GM19397 (cell line): ENCODE data around the gene LRRC25.

Experiments
- ATAC-seq: cut with Tn5 transposase; IDR thresholded peaks from one replicate; pipeline ENCODE4 v1.9.1; 2021; ENCODE audit warnings: mild to moderate bottlenecking, moderate library complexity; ENCODE audit not compliant: unreplicated experiment

Gene LRRC25

DNA sequence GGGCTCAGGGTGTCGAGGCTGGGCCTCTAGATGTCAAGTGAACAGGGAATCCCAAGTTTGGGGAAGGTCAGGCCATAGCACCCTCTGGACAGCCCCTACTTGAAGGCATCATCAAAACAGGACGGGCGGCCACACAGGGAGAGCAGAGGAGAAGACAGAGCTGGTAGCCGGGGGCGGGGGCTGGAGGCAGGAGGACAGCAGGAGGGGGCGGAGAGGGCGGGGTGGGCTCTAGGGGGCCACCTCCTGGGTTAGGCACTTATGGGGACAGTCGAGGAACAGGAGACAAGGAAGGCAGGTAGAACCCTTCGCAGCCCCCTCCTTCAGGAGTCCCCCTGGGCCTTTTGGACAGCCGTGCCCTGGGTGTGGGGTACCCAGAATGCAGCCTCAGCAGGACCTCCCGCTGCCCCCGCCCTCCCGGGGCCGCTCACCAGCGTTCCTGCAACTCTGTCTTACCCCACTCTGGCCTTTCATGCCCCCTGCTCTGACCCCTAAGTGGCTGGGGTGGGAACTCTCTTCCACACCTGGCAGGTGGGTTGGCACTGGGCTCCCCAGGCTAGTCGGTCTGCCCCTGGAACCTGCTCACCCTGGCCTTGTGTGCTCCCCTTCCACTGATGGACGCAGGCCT, 27.6 kb upstream of the LRRC25 start:
- ATAC-seq: no peak

DNA sequence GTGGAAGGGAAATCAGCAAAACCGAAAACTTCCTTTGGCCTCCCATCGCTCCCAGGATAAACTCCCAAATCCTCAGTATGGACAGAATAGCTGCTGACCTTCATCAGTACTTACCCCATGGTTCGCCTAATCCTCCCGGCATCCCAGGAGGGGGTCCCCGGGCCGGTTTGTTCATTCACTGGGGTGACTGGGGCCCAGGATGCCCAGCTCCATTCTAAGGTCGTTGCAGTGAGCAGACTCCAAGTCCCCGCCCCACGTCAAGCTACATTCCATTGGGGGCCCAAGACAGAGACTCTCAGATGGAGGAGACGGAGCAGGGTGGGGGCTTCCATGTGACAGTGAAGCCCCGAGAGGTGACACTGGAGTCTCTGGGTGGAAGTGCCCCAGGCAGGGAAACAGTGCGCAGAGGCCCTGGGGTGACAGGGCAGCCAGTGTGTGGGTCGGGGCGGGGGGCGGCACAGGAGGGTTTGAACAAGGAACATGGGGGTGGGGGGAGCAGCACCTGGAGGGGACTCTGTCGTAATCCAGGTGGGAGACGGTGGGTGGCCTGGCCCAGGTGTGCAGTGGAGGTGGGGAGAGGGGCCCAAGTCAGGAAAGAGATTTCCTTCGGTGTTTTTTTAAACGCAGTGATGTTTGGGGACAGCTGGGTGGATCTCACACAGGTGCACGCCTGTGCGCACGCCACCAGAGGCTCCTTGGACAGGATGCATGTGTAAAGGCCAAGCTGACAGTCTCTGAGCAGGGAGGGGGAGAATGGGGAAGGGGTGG, 26.9 kb upstream of the LRRC25 start:
- no peak for ATAC-seq

DNA sequence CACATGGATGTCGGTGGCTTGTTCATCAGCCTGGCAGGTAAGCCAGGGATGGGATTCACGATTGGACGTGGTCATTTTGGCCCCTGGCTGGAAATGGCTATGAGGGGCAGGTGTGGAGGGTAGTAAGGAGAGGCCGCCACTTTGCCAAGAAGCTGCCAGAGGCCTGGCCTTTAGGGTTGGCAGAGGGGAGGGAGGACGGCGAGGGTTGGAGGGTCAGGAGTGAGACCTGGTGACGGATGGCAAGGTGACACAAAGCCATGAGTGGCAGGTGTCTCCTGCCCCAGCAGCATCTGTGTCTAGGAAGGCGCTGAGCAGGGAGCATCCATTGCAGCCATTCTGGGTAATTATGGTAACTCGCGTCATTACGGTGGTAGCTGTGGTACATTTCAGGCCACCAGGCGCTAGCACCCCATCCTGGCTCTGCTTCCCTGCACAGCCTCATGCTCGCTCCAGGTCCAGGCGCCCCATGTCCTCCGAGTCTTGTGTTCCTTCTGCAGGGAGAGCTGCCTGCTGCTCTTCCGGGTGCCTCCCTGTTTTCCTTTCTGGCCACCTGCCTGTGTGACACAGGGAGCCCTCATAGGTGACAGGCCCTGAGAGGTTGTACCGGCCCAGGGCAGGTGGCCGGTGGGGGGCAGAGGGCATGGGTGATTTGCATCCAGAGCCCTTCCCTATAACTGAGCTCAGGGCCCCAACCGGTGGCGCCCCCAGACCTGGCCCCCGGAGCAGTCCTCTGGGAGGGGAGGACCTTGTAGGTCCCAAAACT, 26.0 kb upstream of the LRRC25 start:
- ATAC-seq: no peak

DNA sequence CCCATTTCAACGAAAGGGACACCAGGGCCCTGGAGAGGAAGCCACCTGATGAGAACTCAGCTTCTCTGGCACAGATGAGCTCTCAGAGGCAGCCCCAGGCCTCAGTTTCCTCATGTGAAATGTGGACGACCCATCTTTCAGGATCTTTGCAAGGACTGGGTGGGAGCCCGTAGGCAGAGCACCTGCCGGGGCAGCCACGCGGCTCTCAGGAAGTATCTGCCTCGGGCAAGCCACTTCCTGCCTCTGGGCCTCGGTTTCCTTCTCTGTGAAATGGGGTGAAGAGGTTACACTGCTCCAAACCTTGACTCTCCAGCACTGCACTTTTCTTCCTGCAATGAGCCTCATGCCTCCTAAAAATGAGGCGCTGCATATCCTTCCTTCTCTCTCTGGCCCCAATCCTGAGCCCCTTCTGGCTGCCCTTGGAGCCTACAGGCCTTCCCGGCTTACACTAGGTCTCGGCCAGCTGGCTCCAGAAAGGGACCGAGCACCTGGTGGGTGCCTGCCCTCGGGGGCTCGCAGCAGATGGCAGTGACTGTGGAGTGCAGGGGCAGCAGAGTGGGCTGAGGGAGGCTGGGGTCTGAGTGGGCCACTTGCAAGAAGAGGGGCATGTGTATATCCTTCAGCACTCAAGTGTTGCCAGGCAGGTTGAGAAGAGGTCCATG, 25.2 kb upstream of the LRRC25 start:
- ATAC-seq: no peak

DNA sequence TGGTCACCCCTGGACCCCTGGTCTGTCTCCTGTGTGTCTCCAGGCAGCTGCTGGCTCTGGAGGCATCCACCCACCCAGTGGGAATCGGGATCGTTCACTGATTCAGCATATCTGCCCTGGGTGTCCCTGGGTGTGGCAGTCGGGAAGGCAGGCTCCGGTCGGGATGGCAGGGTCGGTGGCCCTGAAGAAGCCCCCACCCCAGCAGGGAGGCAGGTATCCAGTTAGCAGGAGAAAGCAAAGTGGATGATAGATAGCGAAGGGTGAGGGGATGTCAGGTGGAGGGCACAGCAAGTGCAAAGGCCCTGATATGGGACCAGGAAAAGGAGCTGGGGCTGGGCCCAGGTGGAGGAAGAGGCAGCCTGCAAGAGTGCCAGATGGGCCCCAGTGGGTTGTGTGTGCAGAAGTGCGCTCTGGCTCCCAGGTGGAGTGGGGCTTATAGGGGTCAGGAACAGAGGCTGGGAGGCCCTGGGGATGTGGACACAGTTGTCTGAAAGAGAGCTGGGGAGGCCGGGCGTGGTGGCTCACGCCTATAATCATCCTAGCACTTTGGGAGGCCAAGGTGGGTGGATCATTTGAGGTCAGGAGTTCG, 24.0 kb upstream of the LRRC25 start:
- ATAC-seq: no peak

DNA sequence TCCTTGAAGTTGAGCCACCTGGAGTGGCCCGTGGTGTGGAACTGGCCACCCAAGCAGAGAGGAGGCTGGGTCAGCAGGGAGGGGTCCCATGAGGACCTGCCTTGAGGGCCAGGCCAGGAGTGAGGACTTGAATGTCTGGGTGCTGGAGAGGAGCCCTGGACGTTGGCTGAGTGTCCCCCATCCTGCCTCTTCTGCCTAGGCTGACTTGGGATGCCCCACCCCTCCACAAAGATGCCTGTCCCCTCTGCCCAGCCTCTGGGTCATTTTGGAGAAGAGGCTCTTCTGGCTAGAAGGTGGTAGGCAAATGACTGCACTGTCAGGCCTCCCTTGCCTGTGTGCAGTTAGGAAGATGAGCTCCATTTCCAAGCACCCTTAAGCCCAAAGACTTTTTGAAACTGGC, 23.5 kb upstream of the LRRC25 start:
- no peak for ATAC-seq

DNA sequence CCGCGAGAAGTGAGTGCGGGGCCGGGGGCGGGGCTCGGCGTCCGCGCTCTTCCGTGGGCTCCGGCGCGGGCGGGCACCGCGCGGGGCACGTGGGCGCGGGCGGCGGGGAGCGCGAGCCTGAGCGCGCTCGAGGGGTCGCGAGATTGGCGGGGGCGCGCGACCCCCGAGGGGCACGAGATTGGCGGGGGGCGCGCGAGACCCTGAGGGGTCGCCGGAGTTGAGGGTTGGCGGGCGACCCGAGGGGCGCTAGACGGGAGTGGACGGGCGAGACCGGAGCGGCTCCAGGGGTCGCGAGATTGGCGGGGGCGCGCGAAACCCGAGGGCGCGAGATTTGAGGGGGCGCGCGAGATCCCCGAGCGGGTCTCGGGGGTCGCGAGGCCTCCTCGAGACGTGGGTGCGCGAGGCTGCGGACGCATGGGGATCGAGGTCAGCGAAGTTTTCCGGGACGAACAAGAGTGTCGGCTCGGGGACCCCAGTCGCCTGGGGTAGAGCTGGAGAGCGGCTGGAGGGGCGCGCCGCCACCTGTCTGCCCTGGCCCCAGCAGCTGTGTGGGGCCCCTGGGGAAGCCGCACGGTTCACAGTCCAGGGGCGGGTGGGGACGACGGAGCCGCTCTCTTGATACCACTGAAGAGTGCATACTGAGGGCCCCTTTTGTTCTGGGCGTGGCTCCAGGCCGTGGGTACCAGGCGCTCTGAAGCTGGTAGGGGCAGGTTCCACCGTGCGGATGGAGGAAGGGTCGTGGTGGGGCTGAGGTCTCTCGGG, 22.5 kb upstream of the LRRC25 start:
- ATAC-seq: no peak

DNA sequence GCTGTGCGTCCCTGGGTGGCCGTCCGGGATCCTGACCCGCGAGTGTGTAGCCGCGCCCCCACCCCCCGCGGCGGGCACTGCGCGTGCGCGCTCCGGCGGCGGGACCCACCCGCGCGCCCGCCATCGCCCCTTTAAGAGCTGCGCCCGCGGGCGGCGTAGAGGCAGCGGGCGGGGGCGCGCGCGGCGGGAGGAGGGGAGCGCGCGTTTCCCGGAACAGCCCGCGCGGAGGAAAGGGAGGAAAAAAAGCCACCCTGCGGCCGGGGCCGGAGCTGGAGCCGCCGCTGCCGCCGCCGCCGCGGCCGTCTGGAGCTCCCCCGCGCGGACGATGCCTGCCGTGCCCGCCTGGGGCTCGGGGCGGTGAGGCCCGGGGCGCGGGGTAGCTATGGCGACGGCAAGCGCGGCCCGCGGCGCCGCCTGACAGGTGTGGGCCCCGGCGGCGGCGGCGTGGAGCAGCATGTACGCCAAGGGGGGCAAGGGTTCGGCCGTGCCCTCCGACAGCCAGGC, 21.8 kb upstream of the LRRC25 start, which contains the start of gene SSBP4:
SSBP4 (plus strand) TSS at position 204 of the 504 bp plus-strand sequence; CDS start at position 455, 251 bp downstream.
- peak; percentile 39 for ATAC-seq

DNA sequence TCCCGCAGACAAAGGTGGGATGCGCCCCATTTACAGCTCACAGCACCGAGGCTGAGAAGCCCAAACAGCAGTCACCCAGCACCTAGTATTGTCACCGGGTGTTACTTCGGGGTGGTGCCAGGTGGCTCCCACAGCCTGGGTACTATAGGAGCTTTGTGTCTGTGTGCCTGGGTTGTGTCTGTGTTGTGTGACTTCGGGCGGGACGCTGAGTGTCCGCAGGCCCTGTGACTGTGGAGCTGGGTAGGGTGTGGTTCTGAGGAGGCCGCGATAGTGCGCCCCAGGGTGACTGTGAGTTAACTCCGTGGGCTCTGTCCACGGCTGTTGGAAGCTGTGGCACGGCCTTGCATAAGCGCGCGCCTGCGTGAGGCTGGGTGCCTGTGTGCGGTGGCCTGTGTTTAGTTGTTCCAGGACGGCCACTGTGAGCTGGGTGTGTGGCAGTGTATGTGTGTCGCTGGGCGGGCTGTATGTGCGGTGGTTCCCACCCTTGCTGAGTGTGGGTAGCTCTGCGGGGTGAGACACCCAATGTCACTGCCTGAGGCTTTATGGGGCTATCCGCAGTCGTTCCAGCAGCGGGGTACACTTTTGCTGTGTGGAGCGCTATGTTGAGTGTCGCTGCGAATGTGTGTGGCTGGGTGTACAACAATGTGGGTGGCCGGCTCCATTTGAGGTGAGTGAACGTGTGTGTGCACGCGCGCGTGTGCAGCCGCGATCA, 21.2 kb upstream of the LRRC25 start:
- no peak for ATAC-seq

DNA sequence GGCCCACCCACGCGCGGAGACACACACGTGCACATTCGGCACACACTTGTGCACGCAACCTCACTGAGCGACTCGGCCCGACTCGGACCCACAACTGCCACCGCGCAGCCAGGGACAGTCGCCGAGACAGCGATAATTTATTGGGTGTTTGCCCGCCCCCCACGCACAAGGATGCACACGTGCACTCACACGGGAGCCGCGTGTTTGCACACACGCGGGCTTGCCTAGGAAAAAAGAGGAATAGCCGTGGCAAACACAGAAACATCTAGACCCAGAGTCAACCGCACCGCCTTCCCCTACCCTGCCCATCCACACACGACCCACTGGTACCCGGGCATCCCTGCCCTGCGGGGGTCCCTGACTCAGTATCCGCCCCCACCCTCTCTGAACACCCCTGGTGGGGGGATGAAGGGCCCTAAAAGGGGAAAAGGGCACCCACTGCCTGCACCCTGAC, 20.6 kb upstream of the LRRC25 start:
- ATAC-seq: no peak

DNA sequence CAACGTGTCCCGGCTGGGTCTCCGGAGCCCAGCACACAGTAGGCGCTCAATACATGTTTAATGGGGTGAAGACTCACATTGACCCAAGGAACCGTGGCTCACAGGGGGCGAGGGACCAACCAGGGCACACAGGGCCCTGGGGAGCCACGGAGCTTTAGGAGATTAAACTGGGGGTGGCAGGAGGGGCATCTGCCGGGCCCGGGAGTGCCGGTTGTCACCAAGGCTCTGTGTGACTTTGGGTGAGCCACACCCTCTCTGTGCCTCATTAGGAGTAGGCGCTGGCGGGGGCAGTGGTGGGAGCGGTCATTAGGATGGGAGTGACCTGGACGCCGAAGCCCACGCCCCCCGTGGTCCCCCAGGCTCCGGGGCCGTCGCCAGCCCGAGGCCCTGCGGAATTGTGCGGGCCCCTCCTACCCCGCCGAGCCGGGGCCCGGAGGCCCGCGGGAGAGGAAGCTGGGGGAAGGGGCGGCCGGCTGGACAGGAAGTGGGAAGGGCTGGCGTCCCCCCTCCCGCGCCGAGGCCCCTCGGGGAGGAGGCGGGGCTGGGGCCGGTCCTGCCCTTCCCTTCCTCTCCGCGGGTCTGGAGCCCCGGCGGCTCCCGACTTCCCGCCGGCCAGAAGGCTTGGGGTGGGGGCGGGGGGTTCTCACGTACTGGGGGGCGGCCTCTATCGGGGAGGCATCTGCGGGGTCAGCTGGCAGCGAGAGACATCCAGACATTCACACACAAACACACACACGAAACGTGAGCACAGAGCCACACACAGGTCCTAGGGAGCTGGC, 20.0 kb upstream of the LRRC25 start:
- no peak for ATAC-seq

DNA sequence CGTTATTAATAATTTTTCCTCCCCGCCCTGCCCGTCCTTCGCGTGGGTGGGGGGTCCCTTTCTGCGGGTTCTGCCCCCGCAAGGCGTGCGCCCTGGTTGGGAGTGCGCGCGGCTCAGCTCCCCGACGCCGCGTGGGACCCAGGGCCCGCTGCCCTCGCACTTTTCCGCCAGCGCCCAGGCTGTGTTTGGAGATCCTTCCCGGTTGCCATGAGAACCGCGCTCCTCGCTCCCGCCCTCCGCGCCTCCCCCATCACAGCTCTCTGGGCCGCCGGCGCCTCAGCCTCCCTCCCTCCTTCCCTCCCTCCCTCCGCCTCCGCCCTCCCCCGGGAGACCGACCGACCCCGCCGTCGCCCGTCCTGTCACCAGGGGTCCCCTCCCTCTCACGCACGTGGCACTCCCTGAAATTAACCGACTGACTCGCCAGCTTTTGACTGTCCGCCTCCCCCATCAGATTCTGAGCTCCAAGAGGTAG, 19.4 kb upstream of the LRRC25 start:
- ATAC-seq: no peak

DNA sequence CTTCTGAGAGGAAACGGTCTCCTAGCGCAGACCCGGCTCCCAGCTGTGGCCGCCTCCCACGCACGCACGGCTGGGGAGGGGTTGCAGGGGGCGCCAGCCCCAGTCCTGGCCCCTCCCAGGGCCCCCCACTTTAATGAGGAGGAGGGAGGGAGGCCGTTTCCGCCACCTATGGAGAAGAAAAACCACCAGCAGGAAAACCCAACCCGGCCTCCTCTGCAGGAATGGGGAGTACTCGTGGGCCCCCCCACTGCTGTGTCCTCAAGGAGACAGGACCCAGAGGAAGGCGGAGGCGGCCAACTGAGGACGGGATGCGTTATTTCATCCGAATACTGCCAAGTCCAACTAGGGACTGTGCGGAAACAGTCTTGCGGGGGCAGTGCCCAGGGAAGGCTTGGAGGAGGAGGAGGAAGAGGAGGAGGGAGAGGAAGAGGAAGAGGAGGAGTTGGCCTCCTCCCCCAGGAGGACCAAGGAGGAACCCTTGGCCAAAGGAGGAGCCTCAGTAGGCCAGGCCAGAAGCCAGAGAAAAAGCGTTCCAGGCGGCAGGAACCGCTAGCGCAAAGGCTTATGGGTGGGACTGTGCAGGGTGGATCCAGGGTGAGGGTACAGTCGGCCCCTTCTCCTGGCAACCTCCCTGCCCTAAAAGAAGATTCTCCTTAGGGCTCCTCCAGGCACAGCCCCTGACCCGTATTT, 17.9 kb upstream of the LRRC25 start:
- ATAC-seq: no peak

DNA sequence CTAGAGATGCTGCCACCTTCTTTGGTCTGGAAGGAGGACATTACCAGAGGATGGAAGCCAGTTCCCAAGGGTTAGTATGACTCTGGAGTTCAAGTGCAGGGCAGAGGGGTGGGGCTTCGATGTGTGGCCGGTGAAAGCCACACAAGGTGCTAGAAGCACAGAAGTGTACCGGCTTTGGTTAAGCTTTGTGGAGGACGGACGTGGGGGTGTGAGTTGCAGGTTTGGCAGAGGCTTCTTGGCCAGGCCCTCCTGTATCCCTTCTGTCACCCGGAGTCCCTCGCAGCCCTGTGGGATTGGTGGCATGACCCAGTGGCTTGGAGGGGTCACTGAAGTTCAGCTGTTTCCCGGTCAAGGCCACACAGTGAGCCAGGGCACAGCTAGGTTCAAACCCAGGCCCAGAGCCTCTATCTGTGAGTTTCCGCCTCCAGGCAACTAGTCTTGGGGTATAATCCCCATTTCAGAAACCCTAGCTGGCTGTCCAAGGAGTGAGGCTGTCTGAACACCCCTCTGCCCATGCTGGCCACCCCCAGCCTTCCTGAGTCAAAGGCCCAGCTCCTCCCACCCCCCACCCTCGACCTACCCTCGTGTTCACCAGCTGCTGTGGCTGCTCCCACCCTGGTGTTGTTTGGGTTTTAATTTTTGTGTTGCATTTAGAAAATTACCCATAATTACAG, 17.2 kb upstream of the LRRC25 start:
- ATAC-seq: no peak

DNA sequence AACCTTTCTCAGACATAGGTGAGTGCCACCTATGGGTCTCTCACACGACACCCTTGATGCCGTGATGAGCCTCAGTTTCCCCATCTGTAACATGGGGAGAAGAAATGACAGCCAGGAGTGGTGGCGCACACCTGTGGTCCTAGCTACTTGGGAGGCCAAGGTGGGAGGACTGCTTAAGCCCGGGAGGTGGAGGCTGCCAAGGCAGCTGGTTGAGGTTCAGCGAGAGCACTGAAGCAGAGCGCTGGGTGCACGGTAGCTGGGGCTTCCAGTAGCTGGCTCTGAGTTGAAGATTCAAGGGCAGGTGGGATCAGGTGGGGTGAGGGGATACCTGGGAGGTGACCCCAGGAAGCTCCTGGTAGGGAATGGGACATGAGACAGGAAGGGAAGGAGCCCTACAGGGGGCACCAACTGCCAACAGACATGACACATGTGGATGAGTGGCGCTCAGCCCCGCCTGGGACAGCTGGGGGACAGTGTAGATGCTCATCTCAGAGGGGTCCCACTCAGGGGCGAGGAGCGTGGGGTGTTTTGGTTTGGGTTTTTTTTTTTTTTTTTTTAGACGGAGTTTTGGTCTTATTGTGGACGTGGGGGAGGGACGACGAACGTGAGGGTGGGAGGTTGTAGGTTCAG, 15.3 kb upstream of the LRRC25 start:
- no peak for ATAC-seq

DNA sequence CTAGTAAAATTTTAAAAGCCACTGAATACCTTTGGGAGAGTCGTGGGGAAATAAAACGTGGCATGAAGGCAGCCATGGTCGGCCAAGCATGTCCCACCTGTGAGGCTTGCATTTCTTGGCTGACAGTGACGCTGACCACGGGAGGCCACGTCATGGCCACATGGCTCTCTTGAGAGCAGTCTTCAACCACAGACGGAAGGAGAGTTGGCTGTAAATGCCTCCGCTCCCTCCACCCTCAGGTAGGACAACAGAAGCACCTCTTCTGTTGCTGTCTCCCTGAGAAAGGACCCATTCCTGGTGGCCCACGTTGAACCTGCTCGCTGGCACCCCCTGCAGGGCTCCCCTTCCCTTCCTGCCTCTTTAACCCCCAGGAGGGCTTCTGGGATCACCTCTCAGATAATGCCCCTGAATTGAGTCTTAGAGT, 10.6 kb upstream of the LRRC25 start:
- ATAC-seq: no peak

DNA sequence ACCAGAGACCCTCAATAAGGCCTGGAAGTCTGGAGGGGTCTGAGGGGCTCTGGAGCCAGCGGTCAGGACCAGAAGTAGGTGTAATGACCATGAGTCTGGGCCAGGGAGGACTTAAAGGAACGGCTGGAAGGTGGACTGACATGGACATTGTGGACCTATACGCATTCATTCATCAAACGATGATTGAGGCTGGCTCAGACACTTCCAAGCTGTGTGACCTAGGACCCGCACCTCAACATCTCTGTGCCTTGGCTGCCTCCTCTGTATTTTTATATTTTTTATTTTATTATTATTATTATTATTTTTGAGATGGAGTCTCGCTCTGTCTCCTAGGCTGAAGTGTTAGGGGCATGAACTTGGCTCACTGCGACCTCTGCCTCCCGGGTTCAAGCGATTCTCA, 9.3 kb upstream of the LRRC25 start:
- ATAC-seq: no peak
